ENCODE data around the gene PLEKHM2.

The PLEKHM2 gene

DNA sequence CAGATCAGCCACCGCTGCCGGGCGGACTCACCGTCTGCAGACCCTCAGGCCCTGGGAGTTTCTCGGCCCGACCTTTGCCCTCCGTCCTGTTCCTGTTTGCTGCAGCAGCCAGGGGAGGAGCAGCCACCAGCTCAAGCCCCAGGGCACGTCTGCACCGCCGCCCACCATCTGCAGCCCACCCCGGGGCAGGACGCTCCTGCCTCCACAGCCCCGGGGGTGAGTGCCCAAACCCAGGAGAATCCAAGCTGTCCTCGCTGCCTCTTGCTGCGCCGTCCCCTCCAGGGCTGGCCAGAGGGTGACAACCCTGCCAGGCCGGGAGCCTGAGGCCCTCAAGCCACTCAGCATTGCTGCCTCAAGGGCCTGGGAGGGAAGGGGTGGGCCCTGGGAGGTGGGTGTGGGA lies 50.8 kb downstream of the PLEKHM2 start:
- TF ChIP-seq, protein P1, sequence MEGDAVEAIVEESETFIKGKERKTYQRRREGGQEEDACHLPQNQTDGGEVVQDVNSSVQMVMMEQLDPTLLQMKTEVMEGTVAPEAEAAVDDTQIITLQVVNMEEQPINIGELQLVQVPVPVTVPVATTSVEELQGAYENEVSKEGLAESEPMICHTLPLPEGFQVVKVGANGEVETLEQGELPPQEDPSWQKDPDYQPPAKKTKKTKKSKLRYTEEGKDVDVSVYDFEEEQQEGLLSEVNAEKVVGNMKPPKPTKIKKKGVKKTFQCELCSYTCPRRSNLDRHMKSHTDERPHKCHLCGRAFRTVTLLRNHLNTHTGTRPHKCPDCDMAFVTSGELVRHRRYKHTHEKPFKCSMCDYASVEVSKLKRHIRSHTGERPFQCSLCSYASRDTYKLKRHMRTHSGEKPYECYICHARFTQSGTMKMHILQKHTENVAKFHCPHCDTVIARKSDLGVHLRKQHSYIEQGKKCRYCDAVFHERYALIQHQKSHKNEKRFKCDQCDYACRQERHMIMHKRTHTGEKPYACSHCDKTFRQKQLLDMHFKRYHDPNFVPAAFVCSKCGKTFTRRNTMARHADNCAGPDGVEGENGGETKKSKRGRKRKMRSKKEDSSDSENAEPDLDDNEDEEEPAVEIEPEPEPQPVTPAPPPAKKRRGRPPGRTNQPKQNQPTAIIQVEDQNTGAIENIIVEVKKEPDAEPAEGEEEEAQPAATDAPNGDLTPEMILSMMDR (IDR thresholded peaks at IDR 0.05; ENCODE audit: low read depth, low read length): no peak
- Histone ChIP-seq H3K4me3 (ENCODE audit: low read depth, low read length) (no peak overlapping the region), H3K9me3 (no peaks in the 10 kb centered on the region), H3K36me3 (peaks cover 3% of the 10 kb centered on the region; the same call in 1 of the 2 replicates), H3K27me3 (no peaks in the 10 kb centered on the region), H3K4me1 (no peaks in the 10 kb centered on the region)
- DNase-seq: no peak

DNA sequence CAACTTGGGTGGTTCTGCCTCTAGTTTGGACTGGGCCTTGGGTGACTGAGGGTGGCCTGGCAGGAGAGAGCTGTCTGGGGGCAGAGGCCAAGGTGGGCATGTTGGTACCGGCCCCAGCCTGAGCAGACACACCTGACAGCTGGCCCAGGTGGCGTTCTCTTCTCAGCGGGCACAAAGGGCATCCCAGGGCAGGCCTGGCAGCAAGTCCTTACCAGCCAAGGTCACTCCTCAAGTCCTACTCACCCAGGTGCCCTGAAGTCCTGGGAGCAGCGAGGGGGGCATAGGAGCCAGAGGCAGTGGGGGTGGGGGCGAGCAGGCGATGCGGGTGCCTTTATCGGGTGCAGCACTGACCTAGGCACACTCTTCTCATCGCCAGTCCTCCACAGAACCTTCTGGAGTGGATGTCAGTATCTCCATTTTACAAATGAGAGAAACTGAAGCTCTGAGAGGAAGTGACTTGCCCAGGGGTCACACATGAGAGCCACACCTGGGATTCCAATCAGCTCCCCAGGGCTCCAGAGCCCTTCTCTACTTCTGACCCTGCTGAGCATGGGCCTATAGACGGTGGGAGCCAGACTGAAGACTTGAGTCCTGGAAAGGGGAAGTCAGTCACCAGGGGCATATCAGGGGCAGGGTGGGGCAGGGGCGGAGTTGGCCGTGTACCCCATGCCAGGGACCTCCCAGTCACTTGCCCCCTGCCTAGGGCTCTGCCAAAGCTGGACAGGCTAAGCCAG lies 51.4 kb downstream of the PLEKHM2 start:
- Histone ChIP-seq H3K4me3 (ENCODE audit: low read depth, low read length) (no peak overlapping the region), H3K9me3 (no peaks in the 10 kb centered on the region), H3K36me3 (peaks cover 3% of the 10 kb centered on the region; the same call in 1 of the 2 replicates), H3K4me1 (no peaks in the 10 kb centered on the region), H3K27me3 (no peaks in the 10 kb centered on the region)
- DNase-seq: no peak
- TF ChIP-seq, protein P1 (IDR thresholded peaks at IDR 0.05; ENCODE audit: low read depth, low read length): no peak

DNA sequence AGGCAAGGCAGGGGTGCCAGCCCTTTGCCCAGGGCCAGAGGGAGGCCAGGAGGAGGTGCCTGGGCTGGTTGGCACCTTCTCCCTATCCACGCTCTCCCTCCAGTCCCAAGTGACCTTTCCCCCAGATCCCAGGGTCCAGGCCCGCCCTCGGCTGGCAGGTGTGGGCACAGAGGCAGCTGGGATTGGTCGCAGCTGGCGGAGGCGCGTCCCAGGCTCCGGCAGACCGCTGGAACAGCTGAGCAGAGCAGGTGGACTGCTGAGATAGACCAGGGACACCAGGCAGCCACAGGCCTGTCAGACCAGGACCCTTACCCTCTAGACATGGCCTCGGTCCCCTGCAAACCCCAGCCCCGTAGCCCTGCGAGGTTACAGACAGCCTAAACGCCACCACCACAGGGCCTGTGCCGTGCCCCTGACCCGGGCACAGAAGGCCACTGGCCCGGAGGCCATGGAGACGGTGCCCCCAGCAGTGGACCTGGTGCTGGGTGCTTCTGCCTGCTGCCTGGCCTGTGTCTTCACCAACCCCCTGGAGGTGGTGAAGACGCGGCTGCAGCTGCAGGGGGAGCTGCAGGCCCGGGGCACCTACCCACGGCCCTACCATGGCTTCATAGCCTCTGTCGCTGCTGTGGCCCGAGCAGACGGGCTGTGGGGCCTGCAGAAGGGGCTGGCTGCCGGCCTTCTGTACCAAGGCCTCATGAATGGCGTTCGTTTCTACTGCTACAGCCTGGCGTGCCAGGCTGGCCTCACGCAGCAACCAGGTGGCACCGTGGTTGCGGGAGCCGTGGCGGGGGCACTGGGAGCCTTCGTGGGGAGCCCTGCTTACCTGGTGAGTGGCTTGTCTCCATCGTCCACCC lies 52.1 kb downstream of the PLEKHM2 start, which contains the start of gene SLC25A34:
Gene SLC25A34 (plus strand): TSS at position 221 of the 854 bp plus-strand sequence. CDS start 228 bp downstream, at position 449.
- H3K4me1 ChIP-seq: no peaks in the 10 kb centered on the region
- H3K9me3 ChIP-seq: no peaks in the 10 kb centered on the region
- peaks cover 3% of the 10 kb centered on the region; the same call in 1 of the 2 replicates for H3K36me3 ChIP-seq
- no peaks in the 10 kb centered on the region for H3K27me3 ChIP-seq
- DNase-seq: peak; percentile 55
- TF ChIP-seq, protein P1 (IDR thresholded peaks at IDR 0.05; ENCODE audit: low read depth, low read length): no peak
- H3K4me3 ChIP-seq (ENCODE audit: low read depth, low read length): no peak within 1 kb of the TSS

DNA sequence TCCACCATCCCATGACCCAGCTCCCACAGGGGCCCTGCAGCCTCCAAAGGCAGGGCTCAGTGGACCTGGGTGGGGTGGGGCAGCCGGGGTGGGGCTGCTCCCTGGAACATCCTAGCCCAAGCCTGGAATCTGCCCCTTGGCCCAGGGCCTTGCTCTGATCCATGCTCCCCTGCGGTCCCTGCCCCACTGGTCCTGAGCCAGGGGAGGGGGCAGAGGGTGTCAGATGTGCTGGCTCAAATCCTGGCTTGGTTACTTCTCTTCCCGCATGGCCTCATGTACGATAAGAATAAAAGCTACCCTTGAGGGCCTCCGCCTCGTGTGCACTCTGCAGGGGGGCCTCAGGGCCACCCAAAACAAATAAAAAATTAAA lies 52.8 kb downstream of the PLEKHM2 start:
- no peaks in the 10 kb centered on the region for H3K27me3 ChIP-seq
- H3K9me3 ChIP-seq: no peaks in the 10 kb centered on the region
- peaks cover 3% of the 10 kb centered on the region; the same call in 1 of the 2 replicates for H3K36me3 ChIP-seq
- no peaks in the 10 kb centered on the region for H3K4me1 ChIP-seq
- DNase-seq: no peak
- TF ChIP-seq, protein P1 (IDR thresholded peaks at IDR 0.05; ENCODE audit: low read depth, low read length): no peak
- H3K4me3 ChIP-seq (ENCODE audit: low read depth, low read length): no peak overlapping the region

DNA sequence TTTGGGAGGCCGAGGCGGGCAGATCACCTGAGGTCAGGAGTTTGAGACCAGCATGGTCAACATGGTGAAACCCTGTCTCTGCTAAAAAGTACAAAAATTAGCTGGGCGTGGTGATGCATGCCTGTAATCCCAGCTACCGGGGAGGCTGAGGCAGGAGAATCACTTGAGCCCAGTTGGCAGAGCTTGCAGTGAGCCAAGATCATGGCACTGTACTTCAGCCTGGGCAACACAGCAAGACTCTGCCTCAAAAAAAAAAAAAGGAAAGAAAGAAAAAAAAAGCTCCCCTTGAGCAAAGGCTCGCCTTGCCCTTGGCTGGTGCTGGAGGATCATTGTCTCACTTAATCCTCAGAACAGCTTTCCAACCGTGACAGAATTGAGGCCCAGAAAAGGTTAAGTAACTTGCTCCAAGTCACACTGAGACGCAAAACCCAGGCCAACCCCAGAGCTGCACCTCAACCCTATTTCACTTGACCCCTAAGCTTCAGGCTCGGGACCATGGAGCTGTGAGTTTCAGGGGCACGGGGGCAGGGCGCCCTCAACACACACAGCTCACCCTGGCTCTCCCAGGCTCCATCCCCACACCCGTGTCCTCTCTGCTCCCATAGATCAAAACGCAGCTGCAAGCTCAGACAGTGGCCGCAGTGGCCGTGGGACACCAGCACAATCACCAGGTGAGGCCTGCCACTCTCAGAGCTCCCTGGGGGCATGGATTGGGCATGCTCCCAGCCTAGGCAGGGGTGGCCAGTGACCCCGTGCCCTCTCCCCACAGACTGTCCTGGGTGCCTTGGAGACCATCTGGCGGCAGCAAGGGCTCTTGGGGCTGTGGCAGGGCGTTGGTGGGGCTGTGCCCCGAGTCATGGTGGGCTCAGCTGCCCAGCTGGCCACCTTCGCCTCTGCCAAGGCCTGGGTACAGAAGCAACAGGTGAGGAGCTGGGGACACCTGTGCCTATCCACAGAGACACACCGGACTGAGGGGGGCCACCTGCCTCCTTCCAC lies 53.5 kb downstream of the PLEKHM2 start:
- TF ChIP-seq, protein P1 (IDR thresholded peaks at IDR 0.05; ENCODE audit: low read depth, low read length): no peak
- Histone ChIP-seq H3K4me3 (ENCODE audit: low read depth, low read length) (no peak overlapping the region), H3K27me3 (no peaks in the 10 kb centered on the region), H3K36me3 (no peaks in the 10 kb centered on the region), H3K9me3 (no peaks in the 10 kb centered on the region), H3K4me1 (no peaks in the 10 kb centered on the region)
- DNase-seq: no peak
